Gastroesophageal sphincter (tissue), 4 donors: ENCODE results near the gene BRSK1. TPM values are rescaled to one million over a fixed set of nuclear protein-coding genes. Genes with fewer than 3 reads are reported as not detected.

ENCODE experiments used
- ATAC-seq: fragments of 150-250 bp; one replicate; pipeline ENCODE4 v1.9.1; 2016; ENCODE audit warnings: mild to moderate bottlenecking, moderate library complexity
- H3K27ac ChIP-seq, 4 donors: fragments of 200-600 bp; sonication (generic) in 3 of 4; 1 replicate in 3 of 4; 2 replicates in 1 of 4; pipeline ENCODE4 v1.5.1; 2016 to 2019
- H3K27me3 ChIP-seq: fragments of 200-600 bp; sonication (generic); one replicate; pipeline ENCODE4 v1.5.1; 2019
- H3K36me3 ChIP-seq, 2 donors: fragments of 200-600 bp; sonication (generic); one replicate each; pipeline ENCODE4 v1.5.1; 2019; ENCODE audit warnings: control low read depth in 1 of 2
- H3K4me1 ChIP-seq, 3 donors: fragments of 200-600 bp; sonication (generic); 1 replicate in 2 of 3; 2 replicates in 1 of 3; pipeline ENCODE4 v1.5.1; 2016 to 2019; ENCODE audit warnings: control low read depth in 2 of 3
- H3K4me3 ChIP-seq, 2 donors: fragments of 200-600 bp; sonication (generic); one replicate each; pipeline ENCODE4 v1.5.1; 2019; ENCODE audit warnings: mild to moderate bottlenecking in 1 of 2, moderate library complexity in 1 of 2
- H3K9me3 ChIP-seq, 3 donors: fragments of 200-600 bp; sonication (generic); one replicate each; pipeline ENCODE4 v1.5.1; 2017 to 2019; ENCODE audit warnings: control low read depth in 2 of 3
- CTCF ChIP-seq, 4 experiments: fragments of 200-600 bp in 2 of 4; fragments of 450-650 bp in 2 of 4; sonication (generic) in 1 of 4; IDR thresholded peaks; one replicate each; pipeline ENCODE4 v1.5.1; 2017 to 2019; ENCODE audit warnings: antibody characterized with exemption in 4 of 4, mild to moderate bottlenecking in 2 of 4, moderate library complexity in 2 of 4
- EP300 ChIP-seq: sonication (generic); formaldehyde crosslinking; IDR thresholded peaks from one replicate; pipeline ENCODE4 v1.6.1; 2017; ENCODE audit warnings: antibody characterized with exemption, mild to moderate bottlenecking
- POLR2A ChIP-seq, 2 donors: fragments of 450-650 bp; IDR thresholded peaks; one replicate each; pipeline ENCODE4 v1.6.1; 2017; ENCODE audit warnings: antibody characterized with exemption in 2 of 2, mild to moderate bottlenecking in 2 of 2, moderate library complexity in 1 of 2
- POLR2AphosphoS5 ChIP-seq: sonication (generic); formaldehyde crosslinking; IDR thresholded peaks from one replicate; pipeline ENCODE4 v1.6.1; 2017; ENCODE audit warnings: antibody characterized with exemption
- WGBS, 2 donors: methylation state at CpG; one replicate each; pipeline ENCODE4 v1.1.5; 2018; ENCODE audit warnings: low coverage in 1 of 2; 5-methylcytosine and 5-hydroxymethylcytosine counted together
- total RNA-seq, 4 donors: library from RNA; depleted of rRNA; stranded (reverse); fragments of >200 nt; gene quantifications; one replicate each; pipeline ENCODE4 v1.1.0, GENCODE V29; 2016

BRSK1 gene
- total RNA-seq, 4 donors from 2014 or later = 4.0 to 19.8 (median 8.8) TPM

- Histone ChIP-seq H3K4me1 (peaks cover 0 to 35% (median 13%) of the 10 kb centered on the region in 3 donors), H3K4me3 (no peak overlapping the region), H3K9me3 (no peaks in the 10 kb centered on the region), H3K27me3 (no peaks in the 10 kb centered on the region), H3K36me3 (peaks cover 0 to 77% of the 10 kb centered on the region in 2 donors), H3K27ac (no peak overlapping the region)
- WGBS, 2 donors = 82 to 100% methylated on average over 1 to 2 of the region's 23 CpGs
- TF ChIP-seq CTCF (IDR thresholded peaks at IDR 0.05) (no peak), POLR2A (IDR thresholded peaks at IDR 0.05) (no peak), POLR2AphosphoS5 (no peak), EP300 (no peak)
- ATAC-seq = no peak
Measured at GRCh38 chr19:55245236-55245904, 38.4 kb upstream of the BRSK1 start.

DNA sequence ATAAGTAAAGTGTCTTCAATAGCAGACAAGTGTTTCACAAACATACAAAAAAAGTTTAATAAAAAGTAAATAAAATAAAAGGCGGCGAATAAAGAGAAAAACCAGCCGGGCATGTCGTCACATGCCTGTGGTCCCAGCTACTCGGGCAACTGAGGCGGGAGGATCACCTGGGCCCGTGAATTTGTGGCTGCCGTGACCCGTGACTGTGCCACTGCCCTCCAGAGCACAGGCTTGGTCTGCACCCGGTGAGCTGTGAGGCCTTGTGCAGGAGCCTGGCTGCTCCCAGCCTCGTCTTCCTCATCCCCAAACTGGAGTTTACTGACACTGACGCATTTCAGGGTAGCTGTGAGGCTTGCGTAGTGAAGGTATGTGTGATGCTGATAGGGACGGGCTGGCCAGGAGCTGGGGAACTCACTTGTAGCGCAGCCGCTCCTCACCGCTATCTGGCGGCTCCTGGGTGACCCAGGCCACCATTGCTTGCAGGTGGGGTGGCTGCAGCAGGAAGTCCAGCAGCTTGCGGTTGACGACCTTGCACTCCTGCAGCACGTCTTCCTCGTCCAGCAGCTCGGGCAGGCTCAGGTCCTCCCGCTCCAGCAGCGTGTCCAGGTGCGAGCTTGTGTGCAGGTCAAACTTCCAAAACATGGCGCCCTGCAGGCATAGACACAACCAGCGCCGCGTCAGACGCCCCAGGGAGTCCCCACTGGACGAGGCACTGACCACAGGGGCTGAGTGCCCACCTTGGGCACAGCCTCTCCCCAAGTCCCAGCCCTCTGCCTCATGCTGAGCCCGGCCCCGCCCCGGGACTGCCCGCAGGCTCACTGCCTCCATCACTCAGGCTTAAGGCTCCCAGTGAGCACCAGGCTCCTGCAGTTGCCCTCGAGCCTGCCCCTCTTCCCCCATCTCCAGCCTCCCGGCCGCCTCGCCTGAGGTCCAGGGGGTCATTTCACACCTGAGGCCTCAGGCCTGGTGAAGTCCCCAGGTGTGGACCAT lies 37.0 kb upstream of the BRSK1 start:
- Histone ChIP-seq H3K27me3 (no peaks in the 10 kb centered on the region), H3K36me3 (peaks cover 0 to 64% of the 10 kb centered on the region in 2 donors), H3K4me3 (no peak overlapping the region), H3K9me3 (no peaks in the 10 kb centered on the region), H3K27ac (no peak overlapping the region), H3K4me1 (peaks cover 0 to 49% (median 13%) of the 10 kb centered on the region in 3 donors)
- WGBS, 2 donors = 90 to 96% methylated on average over 4 to 10 of the region's 40 CpGs
- TF ChIP-seq CTCF (IDR thresholded peaks at IDR 0.05) = no peak
- no peak for TF ChIP-seq POLR2AphosphoS5
- no peak for TF ChIP-seq POLR2A (IDR thresholded peaks at IDR 0.05)
- TF ChIP-seq EP300 = no peak
- no peak for ATAC-seq

DNA sequence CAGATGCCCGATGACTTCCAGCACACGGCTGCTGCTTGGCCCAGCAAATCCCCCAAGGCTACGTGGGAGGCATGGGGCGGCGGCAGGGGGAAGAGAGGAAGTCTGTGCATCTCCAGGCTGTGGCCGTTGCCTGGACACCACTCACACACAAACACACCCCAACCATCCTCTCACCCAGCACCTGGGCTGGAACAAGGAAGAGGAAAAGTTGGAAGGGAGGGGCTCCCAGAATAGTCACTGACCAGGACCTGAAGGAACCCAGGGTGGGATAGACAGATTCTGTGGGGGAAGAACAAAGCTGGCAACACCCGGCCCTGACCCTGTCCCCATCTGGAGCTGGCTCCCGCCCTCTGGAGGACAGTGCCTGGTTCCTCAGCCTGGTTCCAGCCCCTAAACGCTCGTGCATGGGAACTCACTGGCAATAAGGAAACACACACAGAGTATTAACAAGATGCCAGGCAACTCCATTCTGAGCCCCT lies 36.1 kb upstream of the BRSK1 start:
- WGBS, 2 donors = 14 to 30% methylated on average over 1 to 4 of the region's 10 CpGs
- no peak for TF ChIP-seq CTCF (IDR thresholded peaks at IDR 0.05)
- TF ChIP-seq POLR2A (IDR thresholded peaks at IDR 0.05) = no peak
- no peak for TF ChIP-seq EP300
- TF ChIP-seq POLR2AphosphoS5 = no peak
- no peak overlapping the region for H3K27ac ChIP-seq

GRCh38 chr19:55248166-55248675 lies 35.6 kb upstream of the BRSK1 start:
- H3K4me1 ChIP-seq = peaks cover 0 to 62% (median 16%) of the 10 kb centered on the region in 3 donors
- no peak overlapping the region for H3K4me3 ChIP-seq
- no peak for TF ChIP-seq CTCF (IDR thresholded peaks at IDR 0.05)
- no peak for TF ChIP-seq POLR2AphosphoS5
- TF ChIP-seq POLR2A (IDR thresholded peaks at IDR 0.05) = no peak
- no peak for TF ChIP-seq EP300
- ATAC-seq = no peak
- H3K9me3 ChIP-seq = no peaks in the 10 kb centered on the region
- no peak overlapping the region for H3K27ac ChIP-seq
- H3K36me3 ChIP-seq = peaks cover 0 to 52% of the 10 kb centered on the region in 2 donors
- 61 to 67% methylated on average over 2 to 3 of the region's 10 CpGs for WGBS, 2 donors
- H3K27me3 ChIP-seq = no peaks in the 10 kb centered on the region

More for the DNA sequence above, 36.1 kb upstream of the BRSK1 start:
- ATAC-seq = peak; percentile 31
- Histone ChIP-seq H3K9me3 (no peaks in the 10 kb centered on the region), H3K4me3 (no peak overlapping the region), H3K36me3 (peaks cover 0 to 55% of the 10 kb centered on the region in 2 donors), H3K4me1 (peaks cover 0 to 56% (median 14%) of the 10 kb centered on the region in 3 donors), H3K27me3 (no peaks in the 10 kb centered on the region)
